ENCODE data around the gene SULF2. TPM values are rescaled to one million over a fixed set of nuclear protein-coding genes. Genes with fewer than 3 reads are reported as not detected.

Gene SULF2
- total and polyA plus RNA-seq, 4 donors, result 8.1 to 25.4 (median 12.0) TPM

DNA sequence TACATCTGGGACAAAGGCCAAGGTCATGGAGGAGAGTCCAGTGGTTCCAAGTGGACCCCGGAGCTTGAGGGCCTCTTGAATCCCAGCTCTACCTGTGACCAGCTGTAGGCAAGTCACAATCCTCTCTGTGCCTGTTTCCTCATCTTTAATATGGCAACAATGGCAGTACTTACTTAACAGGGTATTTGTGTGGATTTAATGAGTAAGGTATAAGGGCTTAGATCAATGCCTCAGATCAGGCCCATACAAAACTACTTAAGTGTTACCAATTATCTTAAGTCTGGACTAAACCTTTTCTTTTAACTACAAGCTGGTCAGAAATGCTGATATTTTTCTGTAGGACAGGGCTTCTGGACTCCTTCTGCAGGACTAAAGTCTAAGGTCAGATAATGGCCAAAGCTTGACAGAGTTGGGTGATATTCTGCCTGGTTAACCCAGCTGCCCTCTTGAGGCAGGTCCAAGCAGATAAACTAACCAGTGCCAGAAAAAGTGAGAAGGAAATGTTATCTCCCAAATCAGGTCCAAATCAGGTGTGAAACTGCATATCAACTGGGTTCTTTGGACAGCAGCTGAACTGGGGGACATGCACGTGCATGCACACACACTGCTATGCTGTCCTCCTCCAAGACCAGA, 2.2 kb downstream of the SULF2 start:
- Histone ChIP-seq H3K27ac (ENCODE audit: low read depth in 1 of 2, low read length in 2 of 2) (no peak overlapping the region), H3K4me3 (ENCODE audit: low read depth in 1 of 3, low read length in 3 of 3) (no peak overlapping the region), H3K36me3 (ENCODE audit: control insufficient read depth in 4 of 4, insufficient read depth in 3 of 4, low read depth in 1 of 4, low read length in 3 of 4) (no peaks in the 10 kb centered on the region), H3K9ac (ENCODE audit: low read depth in 1 of 2, low read length in 2 of 2) (peak overlapping the region in 1 of 2 donors; percentile 18), H3K9me3 (ENCODE audit: control insufficient read depth in 4 of 4, low read length in 3 of 4) (no peaks in the 10 kb centered on the region), H3K27me3 (ENCODE audit: control insufficient read depth in 4 of 4, insufficient read depth in 4 of 4, low read length in 3 of 4) (no peaks in the 10 kb centered on the region), H3K4me1 (ENCODE audit: control insufficient read depth in 4 of 4, insufficient read depth in 4 of 4, low read length in 3 of 4) (peaks cover 0 to 48% (median 32%) of the 10 kb centered on the region in 4 donors)
- DNase-seq (ENCODE audit: low spot score), result no peak
- TF ChIP-seq, protein P1, sequence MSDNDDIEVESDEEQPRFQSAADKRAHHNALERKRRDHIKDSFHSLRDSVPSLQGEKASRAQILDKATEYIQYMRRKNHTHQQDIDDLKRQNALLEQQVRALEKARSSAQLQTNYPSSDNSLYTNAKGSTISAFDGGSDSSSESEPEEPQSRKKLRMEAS (IDR thresholded peaks at IDR 0.05), result no peak
- TF ChIP-seq RAD21 (IDR thresholded peaks at IDR 0.05) (peak; percentile 59 to 70), FOXA1 (IDR thresholded peaks at IDR 0.05) (no peak), JUND (IDR thresholded peaks at IDR 0.05) (peak in 1 of 2 donors; percentile 6), YY1 (IDR thresholded peaks at IDR 0.05) (peak; percentile 21), EGR1 (IDR thresholded peaks at IDR 0.05; ENCODE audit: low read depth in 2 of 2) (no peak), RXRA (IDR thresholded peaks at IDR 0.05) (peak in 1 of 2 donors; percentile 60), HNF4A (conservative IDR thresholded peaks at IDR 0.05) (peak; percentile 69 to 79), HNF4G (IDR thresholded peaks at IDR 0.05) (no peak), CTCF (IDR thresholded peaks at IDR 0.05; ENCODE audit: low read depth, low read length, missing input control) (peak; percentile 21), TAF1 (conservative IDR thresholded peaks at IDR 0.05) (no peak), SP1 (IDR thresholded peaks at IDR 0.05) (no peak)
- TF ChIP-seq, protein P2, sequence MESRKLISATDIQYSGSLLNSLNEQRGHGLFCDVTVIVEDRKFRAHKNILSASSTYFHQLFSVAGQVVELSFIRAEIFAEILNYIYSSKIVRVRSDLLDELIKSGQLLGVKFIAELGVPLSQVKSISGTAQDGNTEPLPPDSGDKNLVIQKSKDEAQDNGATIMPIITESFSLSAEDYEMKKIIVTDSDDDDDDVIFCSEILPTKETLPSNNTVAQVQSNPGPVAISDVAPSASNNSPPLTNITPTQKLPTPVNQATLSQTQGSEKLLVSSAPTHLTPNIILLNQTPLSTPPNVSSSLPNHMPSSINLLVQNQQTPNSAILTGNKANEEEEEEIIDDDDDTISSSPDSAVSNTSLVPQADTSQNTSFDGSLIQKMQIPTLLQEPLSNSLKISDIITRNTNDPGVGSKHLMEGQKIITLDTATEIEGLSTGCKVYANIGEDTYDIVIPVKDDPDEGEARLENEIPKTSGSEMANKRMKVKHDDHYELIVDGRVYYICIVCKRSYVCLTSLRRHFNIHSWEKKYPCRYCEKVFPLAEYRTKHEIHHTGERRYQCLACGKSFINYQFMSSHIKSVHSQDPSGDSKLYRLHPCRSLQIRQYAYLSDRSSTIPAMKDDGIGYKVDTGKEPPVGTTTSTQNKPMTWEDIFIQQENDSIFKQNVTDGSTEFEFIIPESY (IDR thresholded peaks at IDR 0.05), result no peak
- WGBS, result 38% methylated on average over 2 of the region's 2 CpGs

DNA sequence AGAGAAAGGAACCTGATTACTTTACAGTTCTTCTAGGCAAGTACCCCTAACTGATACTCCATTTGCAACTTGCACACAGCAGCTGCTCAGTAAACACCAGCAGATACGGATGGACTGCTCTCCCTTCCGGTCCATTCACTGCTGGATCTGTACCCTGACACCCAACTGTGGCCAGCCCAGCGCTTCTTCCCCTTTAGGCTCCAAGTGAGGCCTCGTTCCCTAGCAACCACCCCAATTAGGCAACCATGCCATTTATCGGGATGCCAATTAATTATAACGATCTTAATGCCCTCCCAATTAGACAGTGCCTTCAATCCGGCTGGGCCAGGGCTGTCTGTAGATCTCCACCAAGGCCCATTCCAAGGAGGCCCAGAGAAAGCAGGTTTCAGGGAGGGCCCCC, 3.2 kb downstream of the SULF2 start:
- no peaks in the 10 kb centered on the region for H3K36me3 ChIP-seq (ENCODE audit: control insufficient read depth in 4 of 4, insufficient read depth in 3 of 4, low read depth in 1 of 4, low read length in 3 of 4)
- H3K27ac ChIP-seq (ENCODE audit: low read depth in 1 of 2, low read length in 2 of 2), result no peak overlapping the region
- no peak for DNase-seq (ENCODE audit: low spot score)
- no peaks in the 10 kb centered on the region for H3K9me3 ChIP-seq (ENCODE audit: control insufficient read depth in 4 of 4, low read length in 3 of 4)
- WGBS, result 89% methylated on average over 7 of the region's 7 CpGs
- H3K4me3 ChIP-seq (ENCODE audit: low read depth in 1 of 3, low read length in 3 of 3), result no peak overlapping the region
- H3K4me1 ChIP-seq (ENCODE audit: control insufficient read depth in 4 of 4, insufficient read depth in 4 of 4, low read length in 3 of 4), result peaks cover 0 to 48% (median 32%) of the 10 kb centered on the region in 4 donors
- no peaks in the 10 kb centered on the region for H3K27me3 ChIP-seq (ENCODE audit: control insufficient read depth in 4 of 4, insufficient read depth in 4 of 4, low read length in 3 of 4)
- no peak overlapping the region for H3K9ac ChIP-seq (ENCODE audit: low read depth in 1 of 2, low read length in 2 of 2)
- TF ChIP-seq EGR1 (IDR thresholded peaks at IDR 0.05; ENCODE audit: low read depth in 2 of 2), result no peak
- no peak for TF ChIP-seq RAD21 (IDR thresholded peaks at IDR 0.05)
- TF ChIP-seq, protein P1 (IDR thresholded peaks at IDR 0.05), result no peak
- TF ChIP-seq, protein P3, sequence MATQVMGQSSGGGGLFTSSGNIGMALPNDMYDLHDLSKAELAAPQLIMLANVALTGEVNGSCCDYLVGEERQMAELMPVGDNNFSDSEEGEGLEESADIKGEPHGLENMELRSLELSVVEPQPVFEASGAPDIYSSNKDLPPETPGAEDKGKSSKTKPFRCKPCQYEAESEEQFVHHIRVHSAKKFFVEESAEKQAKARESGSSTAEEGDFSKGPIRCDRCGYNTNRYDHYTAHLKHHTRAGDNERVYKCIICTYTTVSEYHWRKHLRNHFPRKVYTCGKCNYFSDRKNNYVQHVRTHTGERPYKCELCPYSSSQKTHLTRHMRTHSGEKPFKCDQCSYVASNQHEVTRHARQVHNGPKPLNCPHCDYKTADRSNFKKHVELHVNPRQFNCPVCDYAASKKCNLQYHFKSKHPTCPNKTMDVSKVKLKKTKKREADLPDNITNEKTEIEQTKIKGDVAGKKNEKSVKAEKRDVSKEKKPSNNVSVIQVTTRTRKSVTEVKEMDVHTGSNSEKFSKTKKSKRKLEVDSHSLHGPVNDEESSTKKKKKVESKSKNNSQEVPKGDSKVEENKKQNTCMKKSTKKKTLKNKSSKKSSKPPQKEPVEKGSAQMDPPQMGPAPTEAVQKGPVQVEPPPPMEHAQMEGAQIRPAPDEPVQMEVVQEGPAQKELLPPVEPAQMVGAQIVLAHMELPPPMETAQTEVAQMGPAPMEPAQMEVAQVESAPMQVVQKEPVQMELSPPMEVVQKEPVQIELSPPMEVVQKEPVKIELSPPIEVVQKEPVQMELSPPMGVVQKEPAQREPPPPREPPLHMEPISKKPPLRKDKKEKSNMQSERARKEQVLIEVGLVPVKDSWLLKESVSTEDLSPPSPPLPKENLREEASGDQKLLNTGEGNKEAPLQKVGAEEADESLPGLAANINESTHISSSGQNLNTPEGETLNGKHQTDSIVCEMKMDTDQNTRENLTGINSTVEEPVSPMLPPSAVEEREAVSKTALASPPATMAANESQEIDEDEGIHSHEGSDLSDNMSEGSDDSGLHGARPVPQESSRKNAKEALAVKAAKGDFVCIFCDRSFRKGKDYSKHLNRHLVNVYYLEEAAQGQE (IDR thresholded peaks at IDR 0.05), result no peak
- TF ChIP-seq HNF4G (IDR thresholded peaks at IDR 0.05), result no peak
- TF ChIP-seq FOXA1 (IDR thresholded peaks at IDR 0.05), result no peak
- no peak for TF ChIP-seq SP1 (IDR thresholded peaks at IDR 0.05)
- TF ChIP-seq HNF4A (conservative IDR thresholded peaks at IDR 0.05), result no peak
- TF ChIP-seq ATF3 (IDR thresholded peaks at IDR 0.05), result no peak
- TF ChIP-seq NR2F2 (IDR thresholded peaks at IDR 0.05), result no peak
- no peak for TF ChIP-seq FOXA2 (IDR thresholded peaks at IDR 0.05)
- TF ChIP-seq JUND (IDR thresholded peaks at IDR 0.05), result no peak
- TF ChIP-seq RXRA (IDR thresholded peaks at IDR 0.05), result no peak
- TF ChIP-seq CTCF (IDR thresholded peaks at IDR 0.05; ENCODE audit: low read depth, low read length, missing input control), result no peak
- TF ChIP-seq, protein P2 (IDR thresholded peaks at IDR 0.05), result no peak
- no peak for TF ChIP-seq TAF1 (conservative IDR thresholded peaks at IDR 0.05)
- no peak for TF ChIP-seq YY1 (IDR thresholded peaks at IDR 0.05)
